WTC11 (cell line): ENCODE results near the gene SMG9. TPM values are rescaled to one million over a fixed set of nuclear protein-coding genes. Genes with fewer than 3 reads are reported as not detected.

ENCODE experiments used
- ATAC-seq: fragments of 200-7000 bp; cut with Tn5 transposase; 2 replicates; pipeline ENCODE4 v1.10.0; 2021; ENCODE audit warnings: mild to moderate bottlenecking, moderate library complexity
- CTCF ChIA-PET: fragments of 300-600 bp; sonication (Branson Sonifier 250); formaldehyde crosslinking; loops from one replicate; lab custom pipeline; 2021; ENCODE audit warnings: antibody characterized with exemption; lab: Charles Lee
- POLR2A ChIA-PET: fragments of 350-600 bp; sonication (Branson Sonifier 250); formaldehyde crosslinking; loops from one replicate; lab custom pipeline; 2021; ENCODE audit warnings: antibody characterized with exemption; lab: Charles Lee
- DNase-seq: peaks from one replicate; pipeline ENCODE4 v3.0.0; 2021; ENCODE audit warnings: low spot score
- H3K27ac Mint-ChIP-seq: 2 replicates; pipeline ENCODE4 v1.8.0; 2021; ENCODE audit warnings: mixed read lengths
- H3K27me3 Mint-ChIP-seq: 2 replicates; pipeline ENCODE4 v1.8.0; 2021; ENCODE audit warnings: low read depth, mild to moderate bottlenecking, moderate library complexity, mixed read lengths
- H3K36me3 Mint-ChIP-seq: 2 replicates; pipeline ENCODE4 v1.8.0; 2021; ENCODE audit warnings: mixed read lengths
- H3K4me1 Mint-ChIP-seq: 2 replicates; pipeline ENCODE4 v1.8.0; 2022; ENCODE audit warnings: mixed read lengths
- H3K4me3 Mint-ChIP-seq: 2 replicates; pipeline ENCODE4 v1.8.0; 2021; ENCODE audit warnings: mild to moderate bottlenecking, moderate library complexity, mixed read lengths
- H3K9me3 Mint-ChIP-seq: 2 replicates; pipeline ENCODE4 v1.8.0; 2021; ENCODE audit warnings: mixed read lengths
- ARID4B ChIP-seq: sonication (generic); formaldehyde crosslinking; IDR thresholded peaks from 2 replicates; pipeline ENCODE4 v1.8.0; 2023; ENCODE audit warnings: missing genetic modification reagents, mild to moderate bottlenecking, borderline replicate concordance
- CDX4 ChIP-seq: fragments of 250-450 bp; sonication (Bioruptor Pico); IDR thresholded peaks from 2 replicates; pipeline ENCODE4 v1.9.0; 2021; ENCODE audit warnings: moderate library complexity, mild to moderate bottlenecking, inconsistent platforms, borderline replicate concordance
- CREB1 ChIP-seq: sonication (generic); formaldehyde crosslinking; IDR thresholded peaks from 2 replicates; pipeline ENCODE4 v1.8.0; 2023; ENCODE audit warnings: mild to moderate bottlenecking, missing genetic modification reagents
- CTCF ChIP-seq: fragments of 200-600 bp; IDR thresholded peaks from 2 replicates; pipeline ENCODE4 v1.8.0; 2022; ENCODE audit warnings: antibody characterized with exemption
- E2F1 ChIP-seq: sonication (generic); formaldehyde crosslinking; IDR thresholded peaks from 2 replicates; pipeline ENCODE4 v1.8.0; 2022; ENCODE audit warnings: mild to moderate bottlenecking, missing genetic modification reagents
- ETV6 ChIP-seq: sonication (generic); formaldehyde crosslinking; IDR thresholded peaks from 2 replicates; pipeline ENCODE4 v1.8.1; 2022; ENCODE audit warnings: mild to moderate bottlenecking, missing genetic modification reagents
- GABPB1 ChIP-seq: sonication (generic); formaldehyde crosslinking; IDR thresholded peaks from 2 replicates; pipeline ENCODE4 v1.8.1; 2023; ENCODE audit warnings: mild to moderate bottlenecking, missing genetic modification reagents
- GTF2I ChIP-seq: fragments of 250-450 bp; sonication (Bioruptor Pico); conservative IDR thresholded peaks from 2 replicates; pipeline ENCODE4 v1.4.0; 2021; ENCODE audit warnings: mild to moderate bottlenecking
- IRF1 ChIP-seq: sonication (generic); formaldehyde crosslinking; IDR thresholded peaks from 2 replicates; pipeline ENCODE4 v1.8.0; 2023; ENCODE audit warnings: missing genetic modification reagents
- JAZF1 ChIP-seq: fragments of 250-450 bp; sonication (Bioruptor Pico); IDR thresholded peaks from 2 replicates; pipeline ENCODE4 v1.9.0; 2021; ENCODE audit warnings: moderate library complexity, mild to moderate bottlenecking, inconsistent platforms
- JUN ChIP-seq: sonication (generic); formaldehyde crosslinking; IDR thresholded peaks from 2 replicates; pipeline ENCODE4 v1.8.0; 2023; ENCODE audit warnings: mild to moderate bottlenecking, missing genetic modification reagents
- KAT7 ChIP-seq: sonication (generic); formaldehyde crosslinking; IDR thresholded peaks from 2 replicates; pipeline ENCODE4 v1.8.1; 2023; ENCODE audit warnings: missing genetic modification reagents, mild to moderate bottlenecking, borderline replicate concordance
- MLX ChIP-seq: sonication (generic); formaldehyde crosslinking; IDR thresholded peaks from 2 replicates; pipeline ENCODE4 v1.8.1; 2023; ENCODE audit warnings: mild to moderate bottlenecking, missing genetic modification reagents, moderate library complexity
- MYBL2 ChIP-seq: sonication (generic); formaldehyde crosslinking; IDR thresholded peaks from 2 replicates; pipeline ENCODE4 v1.8.1; 2023; ENCODE audit warnings: mild to moderate bottlenecking, moderate library complexity, missing genetic modification reagents
- NFATC4 ChIP-seq: fragments of 250-450 bp; sonication (Bioruptor Pico); IDR thresholded peaks from 2 replicates; pipeline ENCODE4 v1.9.0; 2021; ENCODE audit warnings: mild to moderate bottlenecking
- NFYB ChIP-seq: sonication (generic); formaldehyde crosslinking; conservative IDR thresholded peaks from 2 replicates; pipeline ENCODE4 v1.8.0; 2022; ENCODE audit warnings: low read depth, missing genetic modification reagents
- RORB ChIP-seq: fragments of 250-450 bp; sonication (Bioruptor Pico); IDR thresholded peaks from 2 replicates; pipeline ENCODE4 v1.9.0; 2021; ENCODE audit warnings: mild to moderate bottlenecking
- ZNF121 ChIP-seq: sonication (generic); formaldehyde crosslinking; IDR thresholded peaks from 2 replicates; pipeline ENCODE4 v1.8.0; 2023; ENCODE audit warnings: missing genetic modification reagents
- ZNF317 ChIP-seq: sonication (generic); formaldehyde crosslinking; IDR thresholded peaks from 2 replicates; pipeline ENCODE4 v1.8.1; 2023; ENCODE audit warnings: low read depth, mild to moderate bottlenecking, moderate library complexity, missing genetic modification reagents, borderline replicate concordance
- ZNF396 ChIP-seq: fragments of 250-450 bp; sonication (Bioruptor Pico); IDR thresholded peaks from 2 replicates; pipeline ENCODE4 v1.8.0; 2021; ENCODE audit warnings: mild to moderate bottlenecking, moderate library complexity, borderline replicate concordance
- ZNF416 ChIP-seq: fragments of 250-450 bp; sonication (Bioruptor Pico); IDR thresholded peaks from 2 replicates; pipeline ENCODE4 v1.9.0; 2021; ENCODE audit warnings: mild to moderate bottlenecking, inconsistent platforms
- ZNF423 ChIP-seq: fragments of 250-450 bp; sonication (Bioruptor Pico); IDR thresholded peaks from 2 replicates; pipeline ENCODE4 v2.1.2; 2022; ENCODE audit warnings: mild to moderate bottlenecking, moderate library complexity
- total RNA-seq: library from RNA; stranded (reverse); gene quantifications from 3 replicates; pipeline ENCODE4 v1.2.3, GENCODE V29; 2021

SMG9 gene
- total RNA-seq, 1 experiment from 2014 or later, result 25.7 TPM

GRCh38 chr19:43705729-43706128 lies 49.0 kb downstream of the SMG9 start:
- Mint-ChIP-seq H3K4me3 (no peak overlapping the region), H3K4me1 (peaks cover 8% of the 10 kb centered on the region), H3K36me3 (peaks cover 6% of the 10 kb centered on the region), H3K9me3 (peaks cover 8% of the 10 kb centered on the region), H3K27me3 (peaks cover 7% of the 10 kb centered on the region), H3K27ac (no peak overlapping the region)
- ATAC-seq, result no peak
- DNase-seq, result no peak
- POLR2A ChIA-PET, result no interaction called here
- TF ChIP-seq ZNF317 (CRISPR knock-in tag), result no peak
- 0 out of 2 replicates have a peak, but pooled peaks have one; percentile 63 for TF ChIP-seq ZNF121 (CRISPR knock-in tag)
- TF ChIP-seq ETV6, result no peak
- TF ChIP-seq IRF1 (CRISPR knock-in tag), result no peak
- TF ChIP-seq E2F1 (CRISPR knock-in tag), result no peak
- CTCF ChIA-PET, result interaction anchor here (0.7 kb wide), 1 partner anchor 102 kb away, joined by 3 read pairs; no protein-coding TSS in a partner anchor

- peaks cover 6% of the 10 kb centered on the region for H3K36me3 Mint-ChIP-seq
- H3K4me3 Mint-ChIP-seq, result no peak overlapping the region
- H3K27me3 Mint-ChIP-seq, result peaks cover 16% of the 10 kb centered on the region
- ChIA-PET POLR2A (interaction anchor here (0.7 kb wide), 1 partner anchor 35 kb away, joined by 3 read pairs; no protein-coding TSS in a partner anchor), CTCF (interaction anchor here (0.9 to 2.5 kb wide), 3 partner anchors 20 to 41 kb away, joined by 3 to 7 read pairs (median 3); no protein-coding TSS in a partner anchor)
- DNase-seq (no peak), ATAC-seq (no peak)
- H3K4me1 Mint-ChIP-seq, result peaks cover 8% of the 10 kb centered on the region
- H3K9me3 Mint-ChIP-seq, result peaks cover 6% of the 10 kb centered on the region
- H3K27ac Mint-ChIP-seq, result no peak overlapping the region
- TF ChIP-seq E2F1 (CRISPR knock-in tag), result no peak
- no peak for TF ChIP-seq CTCF
- TF ChIP-seq ARID4B (CRISPR knock-in tag), result no peak
- TF ChIP-seq CREB1 (CRISPR knock-in tag), result no peak
- TF ChIP-seq KAT7, result no peak
- TF ChIP-seq GTF2I (CRISPR knock-in tag), result no peak
- no peak for TF ChIP-seq CDX4 (CRISPR knock-in tag)
- TF ChIP-seq GABPB1 (CRISPR knock-in tag), result no peak
- no peak for TF ChIP-seq ZNF396 (CRISPR knock-in tag)
- no peak for TF ChIP-seq NFATC4
- TF ChIP-seq RORB (CRISPR knock-in tag), result no peak
- TF ChIP-seq MLX, result no peak
- TF ChIP-seq ZNF423 (CRISPR knock-in tag), result no peak
- TF ChIP-seq JAZF1, result no peak
- TF ChIP-seq ZNF416, result no peak
- TF ChIP-seq NFYB (CRISPR knock-in tag), result no peak
- TF ChIP-seq JUN (CRISPR knock-in tag), result no peak
- TF ChIP-seq MYBL2 (CRISPR knock-in tag), result no peak
Observed at GRCh38 chr19:43704002-43704705, 50.6 kb downstream of the SMG9 start.
